Mononuclear cell (primary cell): ENCODE data around the gene EIF1AY. TPM values are rescaled to one million over a fixed set of nuclear protein-coding genes. Genes with fewer than 3 reads are reported as not detected.

Experiments
- H3K27me3 ChIP-seq: 2 replicates; pipeline ENCODE4 v1.6.0; 2011; ENCODE audit warnings: low read length, control low read depth; ENCODE audit not compliant: insufficient read depth
- H3K4me1 ChIP-seq: 2 replicates; pipeline ENCODE4 v1.5.1; 2011; ENCODE audit warnings: mild to moderate bottlenecking, low read length, control low read depth; ENCODE audit not compliant: insufficient read depth
- H3K4me3 ChIP-seq: 2 replicates; pipeline ENCODE4 v1.5.1; 2011; ENCODE audit warnings: mild to moderate bottlenecking, low read length, moderate library complexity
- H3K9me3 ChIP-seq: 2 replicates; pipeline ENCODE4 v1.5.1; 2011; ENCODE audit warnings: low read depth, mild to moderate bottlenecking, control low read depth, low read length
- total RNA-seq: library from RNA; depleted of rRNA; stranded (reverse); fragments of >200 nt; gene quantifications from one replicate; pipeline ENCODE4 v1.2.3, GENCODE V29; 2012

The EIF1AY gene
- total RNA-seq, 1 donor, result not detected

DNA sequence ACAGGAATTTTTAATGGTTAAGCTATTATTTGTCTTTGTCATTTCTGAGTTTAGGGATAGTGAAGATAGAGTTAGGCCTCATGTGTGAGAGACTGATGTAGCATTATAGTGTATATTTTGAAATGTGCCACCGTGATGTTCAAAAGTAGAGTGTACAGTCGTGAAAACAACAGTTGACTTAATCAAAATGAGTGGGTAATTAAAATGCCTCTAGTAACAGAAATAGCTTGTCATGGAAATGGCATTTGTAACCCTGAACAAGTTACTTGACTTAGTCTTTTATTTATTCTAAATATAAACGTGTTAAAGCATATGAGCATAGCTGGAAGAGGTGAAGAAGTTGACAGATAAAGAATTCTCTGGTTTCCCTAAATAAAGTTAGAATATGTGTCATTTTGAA lies 6.1 kb downstream of the EIF1AY start:
- H3K9me3 ChIP-seq, result no peaks in the 10 kb centered on the region
- H3K4me1 ChIP-seq, result peaks cover 9% of the 10 kb centered on the region
- no peaks in the 10 kb centered on the region for H3K27me3 ChIP-seq
- no peak overlapping the region for H3K4me3 ChIP-seq

DNA sequence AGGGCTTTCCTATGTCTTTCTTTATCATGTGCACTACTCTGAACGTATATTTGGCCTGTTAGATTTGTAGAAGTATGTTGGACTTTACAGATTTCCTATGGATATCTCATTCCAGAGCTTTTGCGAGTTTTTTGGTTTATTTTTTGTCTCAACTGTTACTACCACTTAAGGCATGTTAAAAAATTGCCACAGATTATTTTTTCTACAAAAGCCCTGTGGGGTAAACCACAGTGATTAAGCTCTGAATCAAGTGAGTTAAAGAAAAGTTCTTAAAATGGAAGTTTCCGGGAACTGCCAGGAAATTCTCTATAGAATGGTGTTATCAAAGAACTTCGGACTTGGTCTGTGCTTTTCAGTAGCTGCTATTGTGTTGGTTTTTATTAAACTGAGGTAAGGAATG lies 10.6 kb downstream of the EIF1AY start:
- H3K9me3 ChIP-seq, result no peaks in the 10 kb centered on the region
- H3K4me1 ChIP-seq, result no peaks in the 10 kb centered on the region
- H3K4me3 ChIP-seq, result no peak overlapping the region
- H3K27me3 ChIP-seq, result no peaks in the 10 kb centered on the region

Other genes starting within 250 kb of the EIF1AY start
- gene RPS4Y2, start 180.3 kb downstream of the EIF1AY start, total RNA-seq, result not detected